Cardiac fibroblast (primary cell): ENCODE data around the gene RAB22A.
A peak's percentile ranks its signal among the peaks of the same experiment; 100 is the strongest.

Experiments
- DNase-seq, 2 donors: peaks; one replicate each; pipeline versions ENCODE4 v3.0.0 to v3.0.0-alpha.2; 2010; ENCODE audit warnings: low read depth in 2 of 2
- H3K4me3 ChIP-seq, 2 donors: replicated peaks in 1 of 2; 1 replicate in 1 of 2; 2 replicates in 1 of 2; pipeline ENCODE4 v1.5.1; 2011; ENCODE audit warnings: low read depth in 2 of 2, low read length in 2 of 2, mild to moderate bottlenecking in 2 of 2, moderate library complexity in 1 of 2
- CTCF ChIP-seq: IDR thresholded peaks from one replicate; pipeline ENCODE4 v1.5.1; 2011; ENCODE audit warnings: low read depth, mild to moderate bottlenecking, low read length, inconsistent platforms

Gene RAB22A

GRCh38 chr20:58402827-58403226, 93.3 kb downstream of the RAB22A start:
- no peak for TF ChIP-seq CTCF
- H3K4me3 ChIP-seq, result no peak overlapping the region
- DNase-seq, result no peak

- DNase-seq, result no peak
- no peak for TF ChIP-seq CTCF
- no peak overlapping the region for H3K4me3 ChIP-seq
These were observed 93.8 kb downstream of the RAB22A start for GRCh38 chr20:58403272-58403671.

GRCh38 chr20:58405504-58406291, 96.2 kb downstream of the RAB22A start:
- DNase-seq, result peak in 1 of 2 donors; percentile 11
- no peak overlapping the region for H3K4me3 ChIP-seq
- TF ChIP-seq CTCF, result no peak

- no peak overlapping the region for H3K4me3 ChIP-seq
- no peak for TF ChIP-seq CTCF
- peak in 1 of 2 donors; percentile 34 for DNase-seq
These were observed 97.0 kb downstream of the RAB22A start for GRCh38 chr20:58406422-58407001.

- no peak for TF ChIP-seq CTCF
- peak; percentile 51 to 84 for DNase-seq
- H3K4me3 ChIP-seq, result no peak overlapping the region
These were observed 97.8 kb downstream of the RAB22A start for GRCh38 chr20:58407201-58407873.

GRCh38 chr20:58407966-58408557, 98.5 kb downstream of the RAB22A start:
- TF ChIP-seq CTCF, result no peak
- no peak overlapping the region for H3K4me3 ChIP-seq
- peak; percentile 19 to 30 for DNase-seq
